ENCODE results near the gene ABTB1.

The ABTB1 gene

DNA sequence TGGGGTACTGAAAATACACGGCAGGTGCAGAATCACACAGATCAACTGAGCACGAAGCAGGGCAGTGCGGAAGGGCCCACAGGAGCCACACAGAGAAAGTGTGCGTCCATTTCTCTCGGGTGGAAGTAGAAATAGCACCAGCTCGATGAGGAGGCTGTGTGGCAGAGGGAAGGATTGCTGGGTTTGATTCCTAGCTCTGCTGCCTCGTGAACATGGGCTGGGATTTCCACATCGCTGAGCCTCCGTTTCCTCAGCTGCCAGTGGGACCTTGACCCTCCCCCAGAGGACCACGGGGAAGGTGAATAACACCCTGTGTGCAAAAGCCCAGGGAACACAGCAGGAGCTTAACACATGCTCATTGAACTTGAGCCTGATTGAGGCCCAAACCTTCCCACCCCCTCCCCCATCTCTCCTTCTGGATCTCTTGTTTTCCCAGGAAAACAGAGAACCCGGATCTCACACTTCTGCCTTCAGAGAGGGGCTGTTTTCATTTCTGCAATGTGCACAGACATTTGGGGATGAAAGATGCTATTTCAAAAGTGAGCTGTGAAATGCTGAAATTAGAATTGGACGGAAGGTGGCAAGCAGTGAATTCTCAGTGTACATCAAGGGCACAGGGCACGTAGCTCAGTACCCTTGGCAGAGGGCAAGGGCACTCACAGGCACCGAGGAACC, 38.4 kb downstream of the ABTB1 start:
- Histone ChIP-seq H3K36me3 (ENCODE audit: control insufficient read depth in 1 of 2, insufficient read depth in 2 of 2, low read depth in 1 of 2, low read length in 2 of 2) (peaks cover 69 to 78% of the 10 kb centered on the region in 2 experiments), H2BK120ac (ENCODE audit: low read depth, low read length) (no peak overlapping the region), H3K27me3 (ENCODE audit: control insufficient read depth in 1 of 2, insufficient read depth in 1 of 2, low read length in 2 of 2) (no peaks in the 10 kb centered on the region)

GRCh38 chr3:127711896-127712295, 39.1 kb downstream of the ABTB1 start:
- peaks cover 52% of the 10 kb centered on the region for H3K79me1 ChIP-seq (replicated peaks; ENCODE audit: low read length, poor library complexity, severe bottlenecking)
- H3K4me3 ChIP-seq (ENCODE audit: insufficient read depth in 1 of 2, low read depth in 1 of 2, low read length in 2 of 2), result no peak overlapping the region
- H2BK15ac ChIP-seq (ENCODE audit: low read depth, poor library complexity, severe bottlenecking), result no peak overlapping the region

More for the DNA sequence above, 38.4 kb downstream of the ABTB1 start:
- 84% methylated on average over 14 of the region's 14 CpGs for WGBS
- H3K4me1 ChIP-seq (ENCODE audit: control insufficient read depth, insufficient read depth, low read depth, low read length), result peaks cover 32% of the 10 kb centered on the region
- peaks cover 55% of the 10 kb centered on the region for H3K79me1 ChIP-seq (replicated peaks; ENCODE audit: low read length, poor library complexity, severe bottlenecking)
- no peak overlapping the region for H2AFZ ChIP-seq (ENCODE audit: low read depth, low read length)
- no peak overlapping the region for H4K91ac ChIP-seq (ENCODE audit: low read length)
- no peak overlapping the region for H3K27ac ChIP-seq (ENCODE audit: low read length, poor library complexity, severe bottlenecking)
- no peak overlapping the region for H3K4ac ChIP-seq (ENCODE audit: low read depth in 1 of 2, low read length in 2 of 2)
- no peak for DNase-seq
- H2BK12ac ChIP-seq (ENCODE audit: low read length in 2 of 2), result no peak overlapping the region
- H3K9ac ChIP-seq (ENCODE audit: low read length), result no peak overlapping the region
- H2BK15ac ChIP-seq (ENCODE audit: low read depth, poor library complexity, severe bottlenecking), result no peak overlapping the region
- no peak overlapping the region for H3K4me2 ChIP-seq (ENCODE audit: low read length, poor library complexity, severe bottlenecking)
- H3K18ac ChIP-seq (ENCODE audit: low read depth in 1 of 2, low read length in 2 of 2), result no peak overlapping the region
- no peak overlapping the region for H3K23ac ChIP-seq (ENCODE audit: low read length in 2 of 2)
- H3K4me3 ChIP-seq (ENCODE audit: insufficient read depth in 1 of 2, low read depth in 1 of 2, low read length in 2 of 2), result no peak overlapping the region
- no peak overlapping the region for H3K14ac ChIP-seq (ENCODE audit: low read length in 2 of 2)
- H4K8ac ChIP-seq (ENCODE audit: low read length), result no peak overlapping the region
- no peak overlapping the region for H2AK5ac ChIP-seq (ENCODE audit: low read length, severe bottlenecking)
- no peaks in the 10 kb centered on the region for H3K9me3 ChIP-seq (ENCODE audit: control insufficient read depth, low read length)
- H2BK5ac ChIP-seq (ENCODE audit: low read depth, low read length, poor library complexity, severe bottlenecking), result no peak overlapping the region

GRCh38 chr3:127712461-127712860, 39.7 kb downstream of the ABTB1 start:
- no peaks in the 10 kb centered on the region for H3K9me3 ChIP-seq (ENCODE audit: control insufficient read depth, low read length)
- 87% methylated on average over 9 of the region's 9 CpGs for WGBS
- no peak overlapping the region for H2BK120ac ChIP-seq (ENCODE audit: low read depth, low read length)
- no peak overlapping the region for H3K4ac ChIP-seq (ENCODE audit: low read depth in 1 of 2, low read length in 2 of 2)
- H3K27me3 ChIP-seq (ENCODE audit: control insufficient read depth in 1 of 2, insufficient read depth in 1 of 2, low read length in 2 of 2), result no peaks in the 10 kb centered on the region
- no peak overlapping the region for H3K18ac ChIP-seq (ENCODE audit: low read depth in 1 of 2, low read length in 2 of 2)
- no peak overlapping the region for H2BK15ac ChIP-seq (ENCODE audit: low read depth, poor library complexity, severe bottlenecking)
- no peak overlapping the region for H3K9ac ChIP-seq (ENCODE audit: low read length)
- no peak overlapping the region for H2BK12ac ChIP-seq (ENCODE audit: low read length in 2 of 2)
- no peak overlapping the region for H3K4me2 ChIP-seq (ENCODE audit: low read length, poor library complexity, severe bottlenecking)
- no peak overlapping the region for H4K8ac ChIP-seq (ENCODE audit: low read length)
- H3K4me3 ChIP-seq (ENCODE audit: insufficient read depth in 1 of 2, low read depth in 1 of 2, low read length in 2 of 2), result no peak overlapping the region
- peaks cover 70% of the 10 kb centered on the region in 2 experiments for H3K36me3 ChIP-seq (ENCODE audit: control insufficient read depth in 1 of 2, insufficient read depth in 2 of 2, low read depth in 1 of 2, low read length in 2 of 2)
- no peak overlapping the region for H3K14ac ChIP-seq (ENCODE audit: low read length in 2 of 2)
- no peak for DNase-seq
- no peak overlapping the region for H3K27ac ChIP-seq (ENCODE audit: low read length, poor library complexity, severe bottlenecking)
- H4K91ac ChIP-seq (ENCODE audit: low read length), result no peak overlapping the region
- no peak overlapping the region for H2BK5ac ChIP-seq (ENCODE audit: low read depth, low read length, poor library complexity, severe bottlenecking)
- H3K4me1 ChIP-seq (ENCODE audit: control insufficient read depth, insufficient read depth, low read depth, low read length), result peaks cover 28% of the 10 kb centered on the region
- H2AFZ ChIP-seq (ENCODE audit: low read depth, low read length), result no peak overlapping the region
- peaks cover 53% of the 10 kb centered on the region for H3K79me1 ChIP-seq (replicated peaks; ENCODE audit: low read length, poor library complexity, severe bottlenecking)
- H3K23ac ChIP-seq (ENCODE audit: low read length in 2 of 2), result no peak overlapping the region
- no peak overlapping the region for H2AK5ac ChIP-seq (ENCODE audit: low read length, severe bottlenecking)

More at GRCh38 chr3:127711896-127712295, 39.1 kb downstream of the ABTB1 start:
- Histone ChIP-seq H3K9ac (ENCODE audit: low read length) (no peak overlapping the region), H3K23ac (ENCODE audit: low read length in 2 of 2) (no peak overlapping the region), H2BK120ac (ENCODE audit: low read depth, low read length) (no peak overlapping the region), H3K18ac (ENCODE audit: low read depth in 1 of 2, low read length in 2 of 2) (no peak overlapping the region), H3K4ac (ENCODE audit: low read depth in 1 of 2, low read length in 2 of 2) (no peak overlapping the region), H2BK12ac (ENCODE audit: low read length in 2 of 2) (no peak overlapping the region), H3K14ac (ENCODE audit: low read length in 2 of 2) (no peak overlapping the region), H3K4me1 (ENCODE audit: control insufficient read depth, insufficient read depth, low read depth, low read length) (peaks cover 30% of the 10 kb centered on the region), H3K9me3 (ENCODE audit: control insufficient read depth, low read length) (no peaks in the 10 kb centered on the region), H2AFZ (ENCODE audit: low read depth, low read length) (no peak overlapping the region), H3K4me2 (ENCODE audit: low read length, poor library complexity, severe bottlenecking) (no peak overlapping the region), H4K91ac (ENCODE audit: low read length) (no peak overlapping the region), H3K27me3 (ENCODE audit: control insufficient read depth in 1 of 2, insufficient read depth in 1 of 2, low read length in 2 of 2) (no peaks in the 10 kb centered on the region), H3K27ac (ENCODE audit: low read length, poor library complexity, severe bottlenecking) (no peak overlapping the region), H3K36me3 (ENCODE audit: control insufficient read depth in 1 of 2, insufficient read depth in 2 of 2, low read depth in 1 of 2, low read length in 2 of 2) (peaks cover 69 to 76% of the 10 kb centered on the region in 2 experiments), H2BK5ac (ENCODE audit: low read depth, low read length, poor library complexity, severe bottlenecking) (no peak overlapping the region), H4K8ac (ENCODE audit: low read length) (no peak overlapping the region), H2AK5ac (ENCODE audit: low read length, severe bottlenecking) (no peak overlapping the region)
- DNase-seq, result no peak
- 98% methylated on average over 14 of the region's 14 CpGs for WGBS

GRCh38 chr3:127712881-127713771, 40.4 kb downstream of the ABTB1 start:
- Histone ChIP-seq H3K27ac (ENCODE audit: low read length, poor library complexity, severe bottlenecking) (no peak overlapping the region), H2BK120ac (ENCODE audit: low read depth, low read length) (no peak overlapping the region), H3K23ac (ENCODE audit: low read length in 2 of 2) (peak overlapping the region in 1 of 2 experiments; percentile 63), H2AK5ac (ENCODE audit: low read length, severe bottlenecking) (no peak overlapping the region), H3K14ac (ENCODE audit: low read length in 2 of 2) (no peak overlapping the region), H3K27me3 (ENCODE audit: control insufficient read depth in 1 of 2, insufficient read depth in 1 of 2, low read length in 2 of 2) (no peaks in the 10 kb centered on the region), H3K4ac (ENCODE audit: low read depth in 1 of 2, low read length in 2 of 2) (no peak overlapping the region), H2AFZ (ENCODE audit: low read depth, low read length) (no peak overlapping the region), H3K4me3 (ENCODE audit: insufficient read depth in 1 of 2, low read depth in 1 of 2, low read length in 2 of 2) (no peak overlapping the region), H3K9me3 (ENCODE audit: control insufficient read depth, low read length) (no peaks in the 10 kb centered on the region), H4K91ac (ENCODE audit: low read length) (no peak overlapping the region), H2BK15ac (ENCODE audit: low read depth, poor library complexity, severe bottlenecking) (no peak overlapping the region), H3K4me1 (ENCODE audit: control insufficient read depth, insufficient read depth, low read depth, low read length) (peaks cover 23% of the 10 kb centered on the region), H3K9ac (ENCODE audit: low read length) (no peak overlapping the region), H2BK5ac (ENCODE audit: low read depth, low read length, poor library complexity, severe bottlenecking) (no peak overlapping the region), H3K4me2 (ENCODE audit: low read length, poor library complexity, severe bottlenecking) (no peak overlapping the region), H3K36me3 (ENCODE audit: control insufficient read depth in 1 of 2, insufficient read depth in 2 of 2, low read depth in 1 of 2, low read length in 2 of 2) (peaks cover 65 to 70% of the 10 kb centered on the region in 2 experiments), H4K8ac (ENCODE audit: low read length) (no peak overlapping the region), H3K79me1 (replicated peaks; ENCODE audit: low read length, poor library complexity, severe bottlenecking) (peaks cover 53% of the 10 kb centered on the region), H3K18ac (ENCODE audit: low read depth in 1 of 2, low read length in 2 of 2) (no peak overlapping the region), H2BK12ac (ENCODE audit: low read length in 2 of 2) (no peak overlapping the region)
- DNase-seq, result no peak
- 93% methylated on average over 9 of the region's 9 CpGs for WGBS
